Medulla oblongata (tissue), 1 donor: ENCODE results near the gene SPRY4.
A peak's percentile ranks its signal among the peaks of the same experiment; 100 is the strongest.
"Not testable (repeated sequence)": the region's sequence is repeated elsewhere in the genome, so short reads cannot be mapped to it uniquely, and the experiment has no call there.

Source experiments
- DNase-seq: peaks from one replicate; pipeline ENCODE4 v3.0.0-alpha.2; 2015; ENCODE audit errors: extremely low spot score

The SPRY4 gene

DNA sequence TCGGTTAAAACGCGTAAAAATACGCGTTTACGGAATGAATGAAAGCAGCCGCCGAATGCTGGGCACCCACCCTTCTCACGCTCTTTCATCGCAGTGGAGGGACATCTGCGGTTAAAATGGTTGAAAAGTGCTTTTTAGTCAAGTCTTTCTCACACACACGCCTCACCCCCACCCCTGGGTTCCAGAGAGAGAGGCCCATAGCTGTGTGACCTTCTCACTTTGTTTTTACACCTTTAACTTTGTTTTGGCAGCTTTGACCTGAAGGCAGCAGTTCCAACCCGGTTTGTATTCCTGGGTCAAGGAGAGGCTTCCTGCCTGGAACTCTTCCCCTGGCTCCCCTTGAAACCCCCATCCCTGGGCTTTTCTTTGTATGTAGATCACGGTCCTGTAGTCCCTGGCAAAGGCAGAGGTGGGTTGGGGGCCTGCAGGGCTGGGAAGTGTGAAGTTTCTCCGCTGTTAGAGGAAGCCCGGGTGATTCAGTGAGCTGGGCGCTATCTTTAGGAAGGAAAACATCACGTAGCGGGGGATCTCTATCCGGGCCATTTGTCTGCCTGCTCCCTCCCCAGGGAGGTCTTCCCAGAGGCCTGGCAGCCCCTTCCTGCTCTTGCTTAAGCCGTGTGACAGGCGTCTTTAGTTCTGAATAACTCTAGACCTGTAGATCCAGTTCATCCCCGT lies 29.6 kb downstream of the SPRY4 start:
- no peak for DNase-seq

DNA sequence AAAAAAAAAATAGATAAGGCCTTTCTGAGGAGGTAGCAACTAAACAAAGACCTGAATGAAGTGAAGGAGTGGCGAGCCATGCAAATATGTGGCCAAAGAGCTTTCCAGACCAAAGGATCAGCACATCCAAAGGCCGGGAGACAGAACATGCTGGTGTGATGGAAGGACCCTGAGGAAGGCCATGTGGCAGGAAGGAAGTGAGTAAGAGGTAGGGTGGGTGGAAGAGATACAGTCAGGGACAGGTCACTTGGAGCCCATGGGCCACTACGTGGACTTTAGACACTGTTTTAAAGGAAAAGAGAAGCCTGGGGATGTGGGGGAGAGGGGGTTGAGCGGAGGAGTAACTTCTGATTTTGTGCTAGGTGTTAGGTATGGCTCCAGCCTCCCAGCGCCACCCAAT lies 31.3 kb downstream of the SPRY4 start:
- DNase-seq = no peak

DNA sequence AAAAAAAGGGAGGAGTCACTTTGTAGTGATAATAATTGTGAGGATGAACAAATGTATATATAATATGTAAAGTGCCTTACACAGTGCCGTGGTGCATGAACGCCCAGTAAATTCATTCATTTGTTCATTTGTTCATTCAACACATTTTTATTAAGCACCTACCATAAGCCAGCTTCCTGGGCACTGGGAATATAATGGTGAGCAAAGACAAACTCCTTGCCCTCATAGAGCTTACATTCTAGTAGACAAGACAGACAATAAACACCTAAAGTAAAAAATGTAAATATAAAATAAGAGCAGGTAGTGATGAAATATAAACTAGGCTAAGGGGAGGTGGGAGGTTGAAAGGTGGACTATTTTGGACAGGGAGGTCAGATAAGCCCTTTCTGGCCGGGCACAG lies 32.0 kb downstream of the SPRY4 start:
- no peak for DNase-seq

DNA sequence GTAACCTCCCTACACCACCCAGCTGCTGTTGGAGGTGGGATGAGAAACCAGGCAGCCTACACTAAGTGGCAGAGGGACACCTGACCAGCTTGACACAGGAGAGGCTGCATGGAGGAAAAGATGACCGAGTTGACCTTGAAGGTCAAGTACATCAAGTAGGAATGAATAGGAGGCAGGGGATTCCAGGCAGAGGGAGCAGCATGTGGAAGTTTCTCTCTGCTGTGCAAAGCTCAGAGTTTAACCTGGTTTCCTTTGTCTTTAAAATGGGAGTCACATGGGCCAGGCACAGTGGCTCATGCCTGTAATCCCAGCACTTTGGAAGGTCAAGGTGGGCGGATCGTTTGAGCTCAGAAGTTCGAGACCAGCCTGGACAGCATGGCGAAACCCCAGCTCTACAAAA lies 32.6 kb downstream of the SPRY4 start:
- DNase-seq = no peak

DNA sequence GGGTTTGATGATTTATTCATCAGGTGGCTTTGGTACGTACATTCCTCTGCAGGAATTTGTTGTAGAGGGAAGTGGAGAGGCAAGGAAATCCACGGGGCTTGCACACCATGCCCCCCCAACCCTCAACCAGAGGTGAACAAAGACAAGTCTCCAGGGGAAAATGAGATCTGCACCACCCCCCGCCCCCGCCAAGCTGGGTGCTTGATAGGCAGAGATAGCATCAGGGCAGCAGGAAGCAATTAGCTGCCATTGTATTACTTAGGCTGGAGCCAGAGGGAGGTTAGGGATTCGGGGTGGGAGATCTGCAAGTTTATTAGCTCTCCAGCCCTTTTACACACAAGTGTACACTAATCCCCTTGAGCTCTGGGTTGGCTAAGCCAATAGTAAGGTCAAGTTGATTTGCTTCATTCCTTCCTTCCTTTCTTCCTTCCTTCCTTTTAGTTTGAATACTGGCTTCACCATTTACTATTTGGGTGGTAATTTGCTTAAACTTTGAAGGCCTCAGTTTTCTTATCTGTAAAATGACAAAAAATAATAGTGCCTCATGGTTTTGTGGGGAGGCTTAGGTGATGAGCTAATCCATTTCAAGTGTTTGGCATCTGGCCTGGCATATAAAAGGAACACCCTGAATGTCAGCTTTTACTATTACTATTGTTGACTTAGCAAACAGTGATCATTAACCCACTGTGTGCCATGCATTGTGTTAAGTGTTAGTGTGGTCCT lies 34.1 kb downstream of the SPRY4 start:
- DNase-seq = no peak

DNA sequence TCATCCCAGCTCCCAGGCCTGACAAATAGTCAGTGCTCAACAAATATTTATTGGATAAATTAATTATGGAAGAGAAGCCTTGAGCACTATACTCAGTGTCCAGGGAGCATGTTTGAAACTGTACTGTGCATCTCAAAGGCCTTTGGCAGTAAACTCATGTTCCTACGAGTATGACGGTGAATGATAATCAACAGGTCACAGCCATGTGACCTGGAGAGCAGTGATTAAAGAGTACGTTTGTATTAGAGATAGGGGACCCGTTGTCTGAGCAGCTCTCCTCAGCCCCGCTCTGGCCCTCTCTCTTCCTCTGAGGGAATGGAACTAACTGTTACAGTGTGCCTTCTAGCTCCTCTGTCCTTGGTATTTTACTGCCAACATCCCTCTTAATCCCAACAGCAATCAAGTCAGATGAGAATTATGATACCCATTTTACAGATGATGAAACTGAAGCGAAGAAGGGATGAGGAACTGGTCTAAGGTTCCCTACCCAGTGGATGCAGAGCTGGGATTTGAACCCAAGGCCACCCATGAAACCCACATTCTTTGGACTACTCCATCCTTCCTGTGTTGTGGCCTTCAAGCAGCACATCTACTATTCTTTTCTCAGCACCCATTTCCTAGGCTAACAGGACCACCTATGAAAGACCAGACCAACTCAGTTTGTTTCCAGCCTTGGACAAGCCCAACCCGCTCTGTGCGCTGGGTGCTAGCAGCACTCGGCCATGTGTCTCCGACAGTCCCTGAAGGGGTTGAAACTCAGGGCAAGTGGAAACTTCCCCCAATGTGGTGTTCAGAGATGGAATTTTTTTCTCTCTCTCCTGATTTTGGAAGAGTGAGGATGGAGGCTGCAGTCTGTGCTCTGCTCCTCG lies 34.9 kb downstream of the SPRY4 start:
- DNase-seq = no peak

DNA sequence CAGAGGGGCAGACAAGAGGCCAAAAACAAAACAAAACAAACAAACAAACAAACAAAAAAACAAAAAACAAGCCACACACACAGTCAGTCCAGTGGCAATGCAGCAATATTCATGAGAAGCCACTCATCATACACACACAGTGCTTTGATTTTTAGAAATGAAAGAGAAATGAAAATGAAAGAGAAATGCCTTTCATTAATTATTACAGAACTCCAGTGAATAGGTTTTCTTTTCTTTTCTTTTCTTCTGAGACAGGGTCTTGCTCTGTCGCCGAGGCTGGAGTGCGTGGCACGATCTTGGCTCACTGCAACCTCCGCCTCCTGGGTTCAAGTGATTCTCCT lies 36.9 kb downstream of the SPRY4 start:
- DNase-seq = no peak

DNA sequence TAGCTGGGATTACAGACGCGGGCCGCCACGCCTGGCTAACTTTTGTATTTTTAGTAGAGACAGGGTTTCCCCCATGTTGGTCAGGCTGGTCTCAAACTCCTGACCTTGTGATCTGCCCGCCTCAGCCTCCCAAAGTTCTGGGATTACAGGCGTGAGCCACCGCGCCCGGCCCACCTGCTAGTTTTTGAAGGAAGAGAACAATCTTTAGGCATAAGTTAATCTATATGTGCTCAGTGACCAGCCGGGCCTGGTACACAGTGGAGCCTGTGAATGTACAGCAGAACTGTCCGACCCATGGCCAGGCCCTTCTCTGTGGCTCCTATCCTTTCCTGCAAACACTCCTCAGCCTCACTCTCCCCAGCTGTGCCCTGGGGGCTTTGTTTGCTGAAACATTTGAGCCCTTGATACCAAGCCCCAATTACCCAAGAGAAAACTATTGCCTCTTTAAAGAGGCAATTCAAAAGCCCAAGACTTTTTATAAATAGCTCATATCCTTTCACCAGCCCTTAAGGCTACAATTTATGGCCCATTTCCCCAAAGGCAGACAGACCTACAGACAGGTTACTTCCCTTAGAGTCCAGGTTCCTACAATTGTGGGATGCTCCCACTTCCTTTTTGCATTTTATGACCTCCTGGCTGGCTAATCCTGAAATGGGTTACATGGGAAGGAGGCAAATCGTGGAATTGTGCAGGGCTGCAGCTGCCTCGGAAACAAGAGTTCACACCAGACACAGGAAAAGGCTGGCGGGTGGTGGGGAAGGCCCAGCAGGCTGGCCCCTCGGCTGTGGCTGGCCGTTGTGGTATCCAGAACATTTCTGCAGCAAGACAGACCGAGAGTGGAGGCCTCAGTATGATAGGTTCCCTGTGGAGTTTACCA lies 37.5 kb downstream of the SPRY4 start:
- peak; percentile 4 for DNase-seq

DNA sequence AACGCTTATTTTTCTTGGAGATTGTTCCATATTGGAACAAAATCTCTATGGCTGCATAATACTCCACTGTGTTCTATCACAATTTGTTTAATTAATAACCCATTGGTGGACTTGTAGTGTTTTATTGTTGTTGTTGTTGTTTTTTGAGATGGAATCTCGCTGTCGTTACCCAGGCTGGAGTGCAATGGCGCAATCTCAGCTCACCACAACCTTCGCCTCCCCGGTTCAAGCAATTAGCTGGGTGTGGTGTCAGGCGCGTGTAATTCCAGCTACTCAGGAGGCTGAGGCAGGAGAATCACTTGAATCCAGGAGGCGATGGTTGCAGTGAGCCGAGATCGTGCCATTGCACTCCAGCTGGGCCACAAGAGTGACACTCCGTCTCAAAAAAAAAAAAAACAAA lies 38.7 kb downstream of the SPRY4 start:
- DNase-seq = no peak

DNA sequence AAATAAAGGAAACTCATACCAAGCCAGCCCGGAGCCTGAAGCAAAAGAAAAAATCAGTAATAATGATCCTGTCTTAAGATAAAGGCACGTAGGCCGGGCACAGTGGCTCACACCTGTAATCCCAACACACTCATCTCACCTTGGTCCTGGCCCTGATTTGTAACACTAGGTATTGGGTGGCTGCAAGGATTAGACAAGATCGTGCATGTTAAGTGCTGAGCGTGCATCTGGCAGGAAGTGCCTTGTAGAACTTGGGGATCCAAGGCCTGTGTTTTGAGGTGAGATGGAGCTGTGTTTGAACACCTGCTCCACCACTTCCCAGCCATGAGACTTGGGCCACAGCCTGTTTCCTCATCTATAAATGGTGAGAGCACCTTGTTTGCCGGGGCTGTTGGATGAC lies 41.5 kb downstream of the SPRY4 start:
- DNase-seq = no peak

DNA sequence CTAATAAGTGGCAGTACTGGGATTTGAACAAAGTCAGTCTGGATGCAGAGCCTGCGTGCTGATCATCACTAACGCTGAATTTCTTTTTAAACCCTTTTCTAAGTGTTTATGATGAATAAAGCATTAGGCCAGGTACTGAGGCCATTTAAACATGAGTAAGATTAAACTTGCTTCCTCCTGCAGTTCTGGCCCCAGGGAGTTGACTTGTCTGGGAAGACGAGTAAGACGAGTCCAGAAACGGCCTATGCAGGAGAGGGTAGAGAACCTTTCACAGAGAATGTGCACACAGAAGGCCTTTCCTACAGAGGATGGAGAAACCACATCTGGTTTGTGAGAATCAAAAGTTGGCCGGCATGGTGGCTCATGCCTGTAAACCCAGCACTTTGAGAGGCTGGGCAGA lies 42.9 kb downstream of the SPRY4 start:
- no peak for DNase-seq

DNA sequence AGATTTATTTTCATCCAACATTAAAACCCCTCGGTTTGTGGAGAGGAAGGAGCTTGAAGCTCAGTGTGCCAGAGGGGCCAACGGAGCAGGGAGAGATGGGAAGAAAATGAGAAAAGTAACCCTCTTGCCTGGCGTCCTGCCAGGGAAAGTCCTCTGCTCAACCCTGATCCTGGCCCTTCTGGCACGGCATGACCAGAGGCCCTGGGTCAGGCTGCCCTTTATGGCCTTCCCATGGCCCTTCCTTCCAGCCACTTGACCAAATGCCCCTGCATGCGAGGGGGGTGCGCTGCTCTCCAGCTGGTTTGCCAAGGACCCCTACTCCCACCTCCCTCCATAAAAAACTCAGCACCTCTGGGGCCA lies 43.8 kb downstream of the SPRY4 start:
- DNase-seq = no peak

DNA sequence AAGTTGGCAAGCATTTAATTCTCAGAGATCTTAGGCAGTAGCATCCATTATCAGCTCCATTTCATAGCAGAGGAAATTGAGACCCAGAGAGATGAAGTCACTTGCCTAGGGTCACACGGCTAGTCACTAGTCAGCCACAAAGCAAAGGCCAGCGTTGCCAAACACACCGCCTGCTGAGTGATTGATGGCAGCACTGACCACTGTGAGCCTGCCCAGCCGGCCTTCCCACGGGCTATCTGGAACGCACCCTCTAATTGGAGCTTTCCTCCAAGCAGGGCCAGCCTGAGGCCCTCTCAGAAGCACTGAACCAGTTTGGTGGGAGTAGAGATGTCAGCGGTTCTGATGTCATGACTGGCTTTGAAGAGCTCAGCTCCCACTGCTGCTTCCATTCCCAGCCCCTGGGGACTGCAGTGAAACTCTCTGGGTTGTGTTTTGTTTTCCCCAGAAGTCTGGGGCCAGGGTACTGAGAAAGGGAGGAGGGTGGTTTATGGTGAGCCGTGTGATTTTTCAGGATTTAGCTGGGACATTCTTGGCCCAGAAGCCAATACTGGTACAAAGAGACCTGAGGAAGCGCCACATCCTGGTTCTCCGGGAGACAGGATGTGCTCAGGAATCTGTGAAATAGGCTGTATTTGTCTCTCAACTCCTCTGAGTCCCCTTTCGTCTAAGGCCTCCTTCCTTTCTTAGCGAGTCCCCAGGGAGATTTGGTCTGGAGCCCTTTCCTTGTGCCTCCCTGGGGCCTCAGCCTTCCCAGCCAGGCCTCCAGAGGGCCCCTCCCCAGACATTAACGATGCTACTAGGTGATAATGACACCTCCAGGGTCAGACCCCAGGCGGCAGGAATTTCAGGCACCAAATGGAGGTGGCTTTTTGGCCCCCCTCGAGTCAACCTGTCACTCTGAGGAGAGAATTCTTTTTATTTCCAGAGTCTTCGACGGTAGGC lies 44.5 kb downstream of the SPRY4 start:
- DNase-seq = no peak

DNA sequence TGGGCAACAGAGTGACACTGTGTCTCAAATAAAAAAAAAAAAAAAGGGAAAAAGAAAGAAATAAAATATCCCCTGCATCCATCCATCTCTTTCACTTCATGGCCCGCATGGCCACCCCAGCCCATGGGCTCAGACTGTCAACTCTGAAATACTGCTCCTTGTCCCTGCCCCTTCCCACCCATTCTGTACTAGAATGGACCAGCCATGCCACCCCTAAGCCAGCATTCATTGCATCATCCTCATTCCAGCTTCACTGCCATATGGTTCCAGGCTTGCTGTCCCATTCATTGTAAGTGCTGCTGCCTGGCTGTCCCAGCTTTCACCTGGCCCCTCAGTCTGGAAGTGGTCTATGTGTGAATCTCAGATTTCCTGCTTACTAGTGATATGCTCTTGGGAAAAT lies 46.2 kb downstream of the SPRY4 start:
- DNase-seq = no peak

DNA sequence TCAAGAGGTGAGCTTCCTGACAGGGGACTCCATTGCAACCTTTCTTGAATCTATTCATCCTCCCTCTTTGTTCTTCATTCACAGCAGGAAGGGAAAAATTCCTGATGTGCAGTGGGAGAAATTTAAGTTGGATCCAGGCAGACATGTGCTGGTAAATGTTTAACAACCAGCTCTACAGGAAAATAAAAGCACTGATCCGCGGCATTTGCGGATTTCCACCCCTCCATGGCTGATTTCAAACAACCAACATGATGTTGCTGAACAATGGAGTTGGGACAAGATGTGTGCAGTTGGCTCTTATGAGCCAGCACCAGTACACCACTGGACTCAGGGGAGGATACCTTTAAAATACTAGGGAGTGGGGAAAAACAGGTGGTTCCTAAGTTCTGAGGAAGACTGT lies 47.0 kb downstream of the SPRY4 start:
- no peak for DNase-seq

DNA sequence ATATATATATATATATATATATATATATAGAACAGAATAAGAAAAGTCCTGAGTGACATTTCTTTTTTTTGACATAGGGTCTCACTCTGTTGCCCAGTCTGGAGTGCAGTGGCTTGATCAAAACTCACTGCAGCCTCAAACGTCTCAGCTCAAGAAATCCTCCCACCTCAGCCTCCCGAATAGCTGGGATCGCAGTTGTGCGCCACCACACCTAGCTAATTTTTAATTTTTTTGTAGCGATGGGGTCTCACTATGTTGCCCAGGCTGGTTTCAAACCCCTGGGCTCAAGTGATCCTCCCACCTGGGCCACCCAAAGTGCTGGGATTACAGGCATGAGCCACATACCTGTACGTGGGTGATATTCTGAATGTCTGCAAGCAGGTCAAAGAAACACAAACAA lies 48.3 kb downstream of the SPRY4 start:
- no peak for DNase-seq

DNA sequence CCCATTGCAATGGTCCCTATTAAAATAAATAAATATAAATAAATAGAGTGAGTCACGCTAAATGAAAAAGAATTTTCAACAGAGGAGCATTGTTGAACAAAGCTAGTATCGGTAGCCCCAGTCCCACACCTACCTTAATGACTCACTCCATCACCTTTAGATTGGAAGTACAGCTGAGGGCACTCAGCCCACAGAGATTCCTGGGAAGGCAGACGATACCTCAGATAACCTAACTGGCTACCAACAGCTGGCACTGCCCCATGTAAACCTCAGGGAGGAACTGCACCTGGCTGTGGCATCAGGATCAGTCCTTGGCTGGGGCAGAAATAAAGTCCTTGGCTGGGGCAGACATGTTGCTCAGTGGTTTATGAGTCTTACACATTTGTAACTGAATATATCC lies 49.3 kb downstream of the SPRY4 start:
- no peak for DNase-seq

DNA sequence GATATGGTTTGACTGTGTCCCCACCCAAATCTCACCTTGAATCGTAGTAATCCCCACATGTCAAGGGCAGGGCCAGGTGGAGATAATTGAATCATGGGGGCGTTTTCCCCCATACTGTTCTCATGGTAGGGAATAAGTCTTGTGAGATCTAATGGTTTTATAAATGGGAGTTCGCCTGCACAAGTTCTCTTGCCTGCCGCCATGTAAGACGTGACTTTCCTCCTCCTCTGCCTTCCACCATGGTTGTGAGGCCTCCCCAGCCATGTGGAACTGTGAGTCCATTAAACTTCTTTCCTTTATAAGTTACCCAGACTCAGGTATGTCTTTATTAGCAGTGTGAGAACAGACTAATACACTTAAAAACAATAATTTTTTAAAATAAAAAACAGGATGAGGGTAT lies 52.2 kb downstream of the SPRY4 start:
- DNase-seq = not testable (repeated sequence)

DNA sequence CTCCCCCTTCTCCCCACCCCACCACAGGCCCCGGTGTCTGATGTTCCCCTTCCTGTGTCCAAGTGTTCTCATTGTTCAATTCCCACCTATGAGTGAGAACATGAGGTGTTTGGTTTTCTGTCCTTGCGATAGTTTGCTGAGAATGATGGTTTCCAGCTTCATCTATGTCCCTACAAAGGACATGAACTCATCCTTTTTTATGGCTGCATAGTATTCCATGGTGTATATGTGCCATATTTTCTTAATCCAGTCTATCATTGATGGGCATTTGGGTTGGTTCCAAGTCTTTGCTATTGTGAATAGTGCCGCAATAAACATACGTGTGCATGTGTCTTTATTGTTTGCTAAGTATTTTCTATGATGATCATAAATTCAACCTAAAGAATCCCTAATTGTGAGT lies 60.7 kb downstream of the SPRY4 start:
- not testable (repeated sequence) for DNase-seq

DNA sequence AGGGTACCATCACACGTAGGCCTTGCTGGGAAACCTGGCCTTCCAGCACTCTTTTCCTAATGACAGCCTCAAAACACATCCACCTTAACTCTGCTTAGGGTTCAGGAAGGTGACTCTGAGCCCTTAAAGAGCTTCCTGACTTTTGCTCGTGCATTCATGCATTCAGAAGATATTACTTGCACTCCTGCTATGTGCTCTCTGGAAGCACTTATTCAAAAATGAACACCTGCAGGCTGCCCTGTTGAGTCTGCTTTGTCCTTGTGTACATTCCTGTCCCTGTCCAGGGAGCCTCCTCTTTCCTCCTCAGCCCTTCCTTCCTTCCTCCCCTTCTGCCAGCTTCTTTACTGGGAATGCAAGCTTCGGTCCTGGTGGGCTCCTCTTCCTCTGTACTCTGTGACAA lies 61.5 kb downstream of the SPRY4 start:
- no peak for DNase-seq

DNA sequence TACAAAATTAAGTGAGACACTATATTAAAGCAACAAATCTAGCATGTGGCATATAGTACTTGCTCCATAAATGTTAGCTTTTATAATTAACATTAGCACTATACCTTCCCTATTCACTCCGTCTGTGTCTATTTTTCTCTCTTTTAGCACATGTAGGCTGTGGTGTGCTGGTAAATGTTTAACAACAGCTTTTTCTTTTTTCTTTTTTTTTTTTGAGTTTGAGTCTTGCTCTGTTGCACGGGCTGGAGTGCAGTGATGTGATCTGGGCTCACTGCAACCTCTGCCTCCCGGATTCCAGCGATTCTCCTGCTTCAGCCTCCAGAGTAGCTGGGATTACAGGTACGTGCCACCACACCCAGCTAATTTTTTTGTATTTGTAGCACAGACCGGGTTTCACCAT lies 62.1 kb downstream of the SPRY4 start:
- DNase-seq = no peak
